ENCODE measurements around the gene TDG.

DNA sequence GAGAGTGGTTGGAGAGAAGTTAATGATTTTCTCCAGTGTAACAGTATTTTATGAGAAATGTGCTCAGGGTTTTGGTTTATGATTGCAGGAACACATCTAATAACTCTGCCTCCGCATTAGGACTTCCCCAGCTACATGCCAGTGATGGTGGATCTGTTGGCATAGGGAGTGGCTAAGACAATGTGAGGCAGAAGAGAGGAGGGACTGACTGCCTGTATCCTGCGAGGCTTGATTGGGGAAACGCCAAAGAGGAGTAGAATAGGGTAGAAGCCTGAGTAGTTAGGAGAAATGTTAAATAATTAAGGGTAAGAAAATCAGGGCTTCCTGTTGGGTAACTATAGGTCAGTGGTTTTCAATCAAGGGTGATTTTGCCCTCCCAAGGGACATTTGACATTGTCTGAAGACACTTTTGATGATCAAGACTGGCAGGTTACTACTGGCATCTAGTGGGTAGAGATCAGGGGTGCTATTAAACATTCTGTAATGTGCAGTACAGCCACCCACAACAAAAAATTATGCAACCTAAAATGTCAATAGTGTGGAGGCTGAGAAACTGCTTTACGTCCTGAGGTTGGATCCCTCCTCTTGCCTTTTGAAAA lies 12.8 kb downstream of the TDG start:
- TF ChIP-seq, protein P1, sequence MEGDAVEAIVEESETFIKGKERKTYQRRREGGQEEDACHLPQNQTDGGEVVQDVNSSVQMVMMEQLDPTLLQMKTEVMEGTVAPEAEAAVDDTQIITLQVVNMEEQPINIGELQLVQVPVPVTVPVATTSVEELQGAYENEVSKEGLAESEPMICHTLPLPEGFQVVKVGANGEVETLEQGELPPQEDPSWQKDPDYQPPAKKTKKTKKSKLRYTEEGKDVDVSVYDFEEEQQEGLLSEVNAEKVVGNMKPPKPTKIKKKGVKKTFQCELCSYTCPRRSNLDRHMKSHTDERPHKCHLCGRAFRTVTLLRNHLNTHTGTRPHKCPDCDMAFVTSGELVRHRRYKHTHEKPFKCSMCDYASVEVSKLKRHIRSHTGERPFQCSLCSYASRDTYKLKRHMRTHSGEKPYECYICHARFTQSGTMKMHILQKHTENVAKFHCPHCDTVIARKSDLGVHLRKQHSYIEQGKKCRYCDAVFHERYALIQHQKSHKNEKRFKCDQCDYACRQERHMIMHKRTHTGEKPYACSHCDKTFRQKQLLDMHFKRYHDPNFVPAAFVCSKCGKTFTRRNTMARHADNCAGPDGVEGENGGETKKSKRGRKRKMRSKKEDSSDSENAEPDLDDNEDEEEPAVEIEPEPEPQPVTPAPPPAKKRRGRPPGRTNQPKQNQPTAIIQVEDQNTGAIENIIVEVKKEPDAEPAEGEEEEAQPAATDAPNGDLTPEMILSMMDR (optimal IDR thresholded peaks at IDR 0.05 in 1 of 3, IDR thresholded peaks at IDR 0.05 in 1 of 3, conservative IDR thresholded peaks at IDR 0.05 in 1 of 3; ENCODE audit: extremely low read depth in 1 of 3, insufficient read depth in 2 of 3, low read length in 3 of 3), result no peak
- no peak for TF ChIP-seq EZH2 (IDR thresholded peaks at IDR 0.05; ENCODE audit: low read length)

Data from keratinocyte (primary cell).